ENCODE data around the gene SIGLEC7.

GRCh38 chr19:51110666-51110971 is 31.5 kb upstream of the SIGLEC7 start:
- TF ChIP-seq POLR2AphosphoS5 (IDR thresholded peaks at IDR 0.05) (no peak), POLR2A (IDR thresholded peaks at IDR 0.05) (no peak)

Data from suprapubic skin (tissue), 4 donors.